GM12865 (cell line): Measurements from ENCODE around the gene CRYAA.
"Not testable (repeated sequence)": the region's sequence is repeated elsewhere in the genome, so short reads cannot be mapped to it uniquely, and the experiment has no call there.

Experiments
- DNase-seq: peaks from one replicate; pipeline ENCODE4 v3.0.0; 2010; ENCODE audit warnings: low read depth
- H3K4me3 ChIP-seq: 2 replicates; pipeline ENCODE4 v1.5.1; 2011; ENCODE audit warnings: mild to moderate bottlenecking, low read depth, low read length, control low read depth
- CTCF ChIP-seq: IDR thresholded peaks from 2 replicates; pipeline ENCODE4 v1.5.1; 2011; ENCODE audit warnings: low read length, control low read depth, low read depth, inconsistent platforms; ENCODE audit not compliant: insufficient read depth; ENCODE audit errors: missing control alignments

CRYAA gene

DNA sequence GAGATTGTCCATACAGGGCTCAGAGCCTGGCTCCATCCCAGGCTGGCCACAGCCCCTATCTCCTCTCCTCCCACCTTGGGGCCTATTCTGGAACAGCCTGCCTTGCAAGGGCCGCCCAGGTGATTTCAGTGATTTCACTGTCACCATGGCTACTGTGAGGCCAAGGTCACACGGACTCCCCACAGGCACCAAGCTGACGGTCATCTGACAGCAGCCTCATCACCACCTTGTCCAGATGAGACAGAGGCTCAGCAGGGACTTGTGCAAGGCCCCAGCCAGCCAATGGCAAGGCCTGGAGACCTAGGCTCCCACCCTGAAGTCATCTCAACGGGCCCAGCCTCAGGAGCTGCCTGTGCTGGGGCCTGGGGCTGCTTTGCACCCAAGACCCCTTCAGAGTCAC lies 6.2 kb downstream of the CRYAA start:
- not testable (repeated sequence) for DNase-seq, H3K4me3 ChIP-seq

GRCh38 chr21:43176621-43177020 lies 7.8 kb downstream of the CRYAA start:
- not testable (repeated sequence) for H3K4me3 ChIP-seq, DNase-seq

DNA sequence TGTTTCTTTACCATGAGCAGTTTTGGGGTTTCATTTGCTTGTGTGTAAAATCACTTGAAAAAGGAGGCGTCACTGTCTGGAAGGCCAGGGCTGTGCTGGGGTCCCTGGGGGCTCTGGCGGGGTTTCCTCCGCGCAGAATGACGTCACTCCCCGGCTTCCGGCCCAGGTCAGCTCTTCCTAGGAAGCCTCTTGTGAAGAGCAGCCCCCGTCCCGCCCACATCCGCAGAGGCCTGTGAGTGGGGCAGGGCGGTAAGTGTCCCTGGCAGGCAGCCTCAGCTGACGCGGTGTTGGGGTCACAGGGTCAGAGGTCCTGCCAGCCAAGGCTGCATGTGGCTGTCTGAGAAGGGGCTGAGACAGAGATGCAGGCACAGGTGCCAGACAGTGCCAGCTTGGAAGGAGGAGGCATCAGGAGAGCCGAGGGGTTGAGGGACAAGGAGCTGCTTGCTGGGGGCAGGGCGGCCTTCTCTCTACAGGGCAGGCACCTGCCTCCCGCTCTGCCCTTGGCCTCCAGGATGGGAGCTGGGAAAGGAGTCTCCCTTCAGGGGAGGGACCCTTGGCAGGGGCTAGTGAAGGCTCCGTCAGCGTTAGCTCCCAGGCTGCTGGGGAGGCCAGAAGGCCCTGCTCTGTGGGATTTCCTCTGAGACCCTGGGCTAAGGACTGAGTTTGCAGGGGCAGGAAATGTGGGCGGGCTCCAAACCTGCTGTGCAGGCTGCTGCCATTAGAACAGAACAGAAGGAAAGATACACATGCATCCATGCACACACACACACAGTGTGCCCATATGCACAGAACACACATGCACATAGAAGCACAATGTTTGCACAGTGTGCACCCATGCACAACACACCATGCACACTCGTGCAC lies 8.5 kb downstream of the CRYAA start:
- DNase-seq, H3K4me3 ChIP-seq: not testable (repeated sequence)

DNA sequence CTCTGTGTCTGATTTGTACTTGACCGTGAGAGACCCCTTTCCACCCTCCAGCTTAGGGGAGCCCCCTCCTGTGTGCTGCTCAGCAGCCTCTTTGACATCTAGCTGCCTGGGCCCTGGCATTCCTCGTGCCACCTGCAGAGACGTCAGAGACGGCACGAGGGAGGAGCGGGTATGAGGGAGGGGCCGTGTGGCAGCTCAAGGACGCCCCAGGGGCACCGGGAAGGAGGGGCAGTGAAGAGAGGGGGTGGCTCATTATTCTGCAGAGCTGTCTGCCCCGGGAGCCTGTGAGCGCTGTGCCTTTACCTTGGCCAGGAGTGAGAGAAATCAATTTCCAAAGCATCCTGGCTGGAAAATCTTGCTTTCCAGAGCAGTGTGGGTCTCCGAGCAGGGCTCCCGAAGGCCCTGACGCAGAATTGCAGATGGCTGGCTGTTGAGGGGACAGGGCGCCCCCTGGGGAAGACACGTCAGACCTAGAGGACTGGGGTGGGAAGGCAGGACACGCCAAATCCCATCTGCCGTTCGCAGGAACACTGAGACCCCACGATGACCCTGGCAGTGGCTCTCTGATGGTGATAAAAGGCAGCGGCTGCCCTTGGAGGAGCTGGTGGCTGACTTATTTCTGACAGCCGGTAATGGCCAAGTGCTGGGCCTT lies 9.5 kb downstream of the CRYAA start:
- DNase-seq: not testable (repeated sequence)

DNA sequence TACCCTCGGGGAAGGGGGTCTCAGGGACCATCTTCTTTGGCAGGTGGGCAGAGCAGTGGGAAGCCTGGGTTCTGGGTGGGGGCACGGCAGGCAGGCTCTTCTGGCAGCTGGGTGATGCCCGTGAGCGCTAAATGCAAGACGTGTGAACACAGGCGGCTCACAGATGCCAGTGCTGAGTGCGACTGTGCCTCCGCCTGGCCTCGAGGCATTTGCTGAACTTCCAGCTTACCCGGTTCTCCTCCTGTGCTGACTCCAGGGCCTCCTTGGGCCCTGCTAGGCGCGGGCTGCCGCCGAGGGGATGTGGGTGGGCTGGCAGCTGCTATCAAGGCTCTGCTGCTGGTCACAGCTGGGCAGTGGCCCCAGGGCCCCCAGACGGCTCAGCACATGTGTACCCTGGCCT lies 12.2 kb downstream of the CRYAA start:
- not testable (repeated sequence) for H3K4me3 ChIP-seq, DNase-seq

More for the DNA sequence above, 9.5 kb downstream of the CRYAA start:
- not testable (repeated sequence) for H3K4me3 ChIP-seq

DNA sequence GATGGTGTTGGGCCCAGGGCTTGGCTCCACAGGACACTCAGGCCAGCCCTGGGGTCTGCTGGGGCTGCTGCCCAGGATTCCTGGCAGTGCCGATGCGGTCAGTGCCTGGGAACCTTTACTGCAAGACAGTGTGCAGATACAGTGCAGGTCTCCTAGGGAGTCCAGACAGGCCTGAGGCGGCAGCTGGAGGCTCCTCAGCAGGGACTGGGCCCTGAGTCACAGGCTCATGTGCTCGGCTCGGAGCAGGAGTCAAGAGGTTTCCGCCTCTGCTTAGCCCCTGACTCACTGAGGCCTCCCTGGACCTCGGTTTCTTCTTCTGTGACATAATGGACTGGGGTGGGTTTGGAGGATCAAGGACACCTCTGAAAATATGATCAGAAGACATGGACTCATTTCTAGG lies 18.5 kb downstream of the CRYAA start:
- H3K4me3 ChIP-seq, DNase-seq: not testable (repeated sequence)

- no peak overlapping the region for H3K4me3 ChIP-seq
- no peak for TF ChIP-seq CTCF
- DNase-seq: no peak
Observed at GRCh38 chr21:43187715-43188114, 18.9 kb downstream of the CRYAA start.

DNA sequence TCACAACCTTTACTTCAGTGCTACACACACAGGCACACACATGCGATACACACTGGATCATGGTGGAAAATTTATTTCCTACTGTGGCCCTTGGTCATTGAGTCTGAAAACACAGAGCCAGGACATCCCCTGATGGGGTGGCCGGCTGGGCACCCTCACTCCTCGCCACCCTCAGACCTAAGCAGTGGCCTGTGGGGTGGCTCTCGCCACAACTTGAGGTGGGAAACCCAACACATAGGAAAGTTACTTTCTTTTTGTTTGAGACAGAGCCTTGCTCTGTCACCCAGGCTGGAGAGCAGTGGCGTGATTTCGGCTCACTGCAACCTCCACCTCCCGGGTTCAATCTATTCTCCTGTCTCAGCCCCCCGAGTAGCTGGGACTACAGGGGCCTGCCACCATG lies 19.4 kb downstream of the CRYAA start:
- no peak overlapping the region for H3K4me3 ChIP-seq
- no peak for TF ChIP-seq CTCF
- no peak for DNase-seq

GRCh38 chr21:43188592-43189210 lies 19.9 kb downstream of the CRYAA start:
- no peak for TF ChIP-seq CTCF
- DNase-seq: no peak
- H3K4me3 ChIP-seq: no peak overlapping the region

DNA sequence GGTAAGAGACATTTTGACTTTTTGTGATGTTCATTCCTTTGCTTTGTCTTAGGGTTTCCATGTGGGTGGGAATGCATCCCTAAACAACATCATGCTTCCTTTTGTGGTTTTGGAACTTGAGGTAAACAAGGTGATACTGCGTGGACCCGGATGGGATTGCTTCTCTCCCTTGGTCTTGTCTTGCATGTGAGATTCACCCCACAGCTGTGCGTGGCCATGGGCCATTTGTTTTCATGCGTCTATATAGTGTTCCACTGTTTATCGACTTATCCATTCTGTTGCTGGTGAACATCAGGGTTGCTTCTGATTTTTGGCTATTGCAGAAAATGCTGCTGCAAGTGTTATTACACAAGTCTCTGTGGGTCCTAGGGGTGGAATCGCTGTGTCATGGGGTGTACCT lies 21.1 kb downstream of the CRYAA start:
- H3K4me3 ChIP-seq: no peak overlapping the region
- no peak for DNase-seq
- TF ChIP-seq CTCF: no peak
